ENCODE results near the gene DAP3. TPM values are rescaled to one million over a fixed set of nuclear protein-coding genes. Genes with fewer than 3 reads are reported as not detected.
A peak's percentile ranks its signal among the peaks of the same experiment; 100 is the strongest.
"Not testable (repeated sequence)": the region's sequence is repeated elsewhere in the genome, so short reads cannot be mapped to it uniquely, and the experiment has no call there.

Gene DAP3
- total and polyA plus RNA-seq, 2 of the 13 experiments (the other 11 are each of a cell fraction or from before 2014, with no cell fraction given) = 129 to 133 TPM

- H3K9ac ChIP-seq (ENCODE audit: insufficient read depth, low read depth, low read length); H3K36me3 ChIP-seq (replicated peaks in 1 of 2; ENCODE audit: control insufficient read depth in 1 of 2, insufficient read depth in 2 of 2, low read length in 2 of 2); ATAC-seq; in situ Hi-C loops (cut with HindIII; ENCODE audit: extremely low pct_ligation_motif_present, low pct_unique_long_range_greater_than_20kb); intact Hi-C loops (cut with micrococcal nuclease; ENCODE audit: unreplicated experiment); H4K20me1 ChIP-seq (ENCODE audit: insufficient read depth, low read length); H3K27me3 ChIP-seq (ENCODE audit: control insufficient read depth in 1 of 2, insufficient read depth in 2 of 2, low read length in 2 of 2); H2AFZ ChIP-seq (ENCODE audit: low read length); FAIRE-seq; H3K27ac ChIP-seq (ENCODE audit: extremely low read length, insufficient read depth, low read length); H3K79me2 ChIP-seq (ENCODE audit: insufficient read depth, low read length); H3K4me3 ChIP-seq (replicated peaks in 1 of 3; ENCODE audit: insufficient read depth in 1 of 3, low read depth in 2 of 3, low read length in 3 of 3); BruUV-seq (replicated peaks); H3K4me2 ChIP-seq (ENCODE audit: low read depth, low read length); CTCF ChIA-PET (ENCODE audit: low intra/inter-chr PET ratio, low total read pairs); POLR2A ChIA-PET; TF ChIP-seq EP300 (CRISPR knock-in tag; IDR thresholded peaks at IDR 0.05; ENCODE audit: borderline replicate concordance): not testable (repeated sequence)
- TF ChIP-seq HNF1A (IDR thresholded peaks at IDR 0.05; ENCODE audit: low read depth) (peak; percentile 75), HNF1A (CRISPR knock-in tag; IDR thresholded peaks at IDR 0.05; ENCODE audit: borderline replicate concordance) (peak; percentile 54; the same call in 1 of the 2 replicates), ZNF280D (CRISPR knock-in tag; IDR thresholded peaks at IDR 0.05) (peak; percentile 79; the same call in 1 of the 2 replicates), TEAD3 (CRISPR knock-in tag; optimal IDR thresholded peaks at IDR 0.05; ENCODE audit: borderline replicate concordance) (peak; percentile 52), EP300 (IDR thresholded peaks at IDR 0.05; ENCODE audit: low read depth in 2 of 2, low read length in 2 of 2) (0 out of 4 replicates have a peak, but pooled peaks of 1 of the 2 experiments have one; percentile 29), ZNF33A (CRISPR knock-in tag; IDR thresholded peaks at IDR 0.05; ENCODE audit: borderline replicate concordance) (peak; percentile 98)
- peak; percentile 32 for DNase-seq (ENCODE audit: low spot score)
- Histone ChIP-seq H3K9me3 (ENCODE audit: low read length) (peaks cover 29% of the 10 kb centered on the region), H3K4me1 (ENCODE audit: insufficient read depth, low read length) (peaks cover 53% of the 10 kb centered on the region)
- 35% methylated on average over 11 of the region's 11 CpGs for WGBS (ENCODE audit: low lambda C conversion rate)
These were observed 46.2 kb upstream of the DAP3 start for GRCh38 chr1:155642559-155643180.
